ENCODE measurements around the gene ROBO1. TPM values are rescaled to one million over a fixed set of nuclear protein-coding genes. Genes with fewer than 3 reads are reported as not detected.

The ROBO1 gene
- total RNA-seq, 1 donor from 2014 or later, result 66.5 TPM

DNA sequence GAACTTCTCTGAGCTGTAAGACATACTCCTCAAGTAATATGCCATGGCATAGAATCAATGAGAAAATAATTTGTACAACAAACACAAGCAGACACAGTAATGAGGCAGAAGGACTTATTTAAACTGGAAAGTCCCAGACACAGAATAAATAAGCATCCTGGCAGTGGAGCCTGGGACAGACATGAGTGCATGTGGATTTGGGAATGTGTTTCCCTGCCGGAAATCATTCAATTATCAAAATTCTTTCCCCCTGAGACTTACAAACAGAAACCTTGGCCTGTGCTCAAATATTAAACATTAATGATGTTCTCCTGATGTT lies 520.1 kb downstream of the ROBO1 start:
- no peaks in the 10 kb centered on the region for H3K27me3 ChIP-seq
- TF ChIP-seq, protein P1, sequence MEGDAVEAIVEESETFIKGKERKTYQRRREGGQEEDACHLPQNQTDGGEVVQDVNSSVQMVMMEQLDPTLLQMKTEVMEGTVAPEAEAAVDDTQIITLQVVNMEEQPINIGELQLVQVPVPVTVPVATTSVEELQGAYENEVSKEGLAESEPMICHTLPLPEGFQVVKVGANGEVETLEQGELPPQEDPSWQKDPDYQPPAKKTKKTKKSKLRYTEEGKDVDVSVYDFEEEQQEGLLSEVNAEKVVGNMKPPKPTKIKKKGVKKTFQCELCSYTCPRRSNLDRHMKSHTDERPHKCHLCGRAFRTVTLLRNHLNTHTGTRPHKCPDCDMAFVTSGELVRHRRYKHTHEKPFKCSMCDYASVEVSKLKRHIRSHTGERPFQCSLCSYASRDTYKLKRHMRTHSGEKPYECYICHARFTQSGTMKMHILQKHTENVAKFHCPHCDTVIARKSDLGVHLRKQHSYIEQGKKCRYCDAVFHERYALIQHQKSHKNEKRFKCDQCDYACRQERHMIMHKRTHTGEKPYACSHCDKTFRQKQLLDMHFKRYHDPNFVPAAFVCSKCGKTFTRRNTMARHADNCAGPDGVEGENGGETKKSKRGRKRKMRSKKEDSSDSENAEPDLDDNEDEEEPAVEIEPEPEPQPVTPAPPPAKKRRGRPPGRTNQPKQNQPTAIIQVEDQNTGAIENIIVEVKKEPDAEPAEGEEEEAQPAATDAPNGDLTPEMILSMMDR (IDR thresholded peaks at IDR 0.05), result no peak
- TF ChIP-seq POLR2A (IDR thresholded peaks at IDR 0.05), result no peak
- no peak overlapping the region for H3K4me3 ChIP-seq
- H3K36me3 ChIP-seq, result no peaks in the 10 kb centered on the region
- no peaks in the 10 kb centered on the region for H3K9me3 ChIP-seq
- DNase-seq (ENCODE audit: extremely low spot score in 2 of 2), result no peak
- H3K4me1 ChIP-seq, result peaks cover 7% of the 10 kb centered on the region
- intact Hi-C loops (cut with DNase I), result loop anchor here (2.0 kb wide), 1 partner anchor 19 kb away; no protein-coding TSS in a partner anchor
- H3K27ac ChIP-seq, result no peak overlapping the region

DNA sequence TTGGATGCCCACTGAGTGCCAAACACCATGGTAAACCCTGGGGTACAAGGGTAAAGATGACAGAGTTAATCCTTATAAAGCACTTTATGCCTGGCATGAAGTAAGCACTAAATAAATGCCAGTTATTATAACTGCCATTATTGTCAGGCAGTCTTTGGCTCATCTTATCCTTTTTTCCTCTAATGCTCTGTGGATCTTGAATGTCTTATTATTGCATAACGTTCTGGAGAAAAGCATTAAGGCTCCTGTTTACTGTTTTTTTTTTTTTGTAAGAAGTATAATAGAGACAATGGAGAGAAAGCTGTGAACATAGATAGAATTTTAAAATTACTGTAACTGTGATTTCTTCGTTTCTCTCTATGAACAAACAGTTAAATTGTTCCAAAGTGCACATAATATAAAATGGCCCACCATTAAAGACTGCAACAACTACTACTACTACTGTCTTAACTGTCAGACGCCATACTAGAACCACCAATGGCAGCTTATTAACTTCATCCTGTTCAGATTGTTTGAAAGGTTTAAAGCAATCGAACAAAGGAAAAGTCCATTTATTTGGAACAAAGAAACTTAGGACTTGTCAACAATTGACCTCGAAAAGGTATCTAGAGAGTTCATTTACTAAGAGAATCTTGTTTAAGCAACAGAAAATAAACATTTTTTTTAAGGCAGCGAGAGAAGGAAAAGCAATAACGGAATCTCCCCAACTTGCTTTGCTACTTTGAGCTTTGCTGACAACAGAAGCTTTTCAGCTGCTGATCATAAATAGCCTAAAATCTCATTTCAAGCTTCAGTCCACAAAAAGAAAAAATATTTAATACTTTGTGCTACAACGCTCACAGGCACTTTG lies 520.7 kb downstream of the ROBO1 start:
- DNase-seq (ENCODE audit: extremely low spot score in 2 of 2), result no peak
- Histone ChIP-seq H3K27ac (no peak overlapping the region), H3K36me3 (no peaks in the 10 kb centered on the region), H3K4me1 (peaks cover 7% of the 10 kb centered on the region), H3K4me3 (no peak overlapping the region), H3K9me3 (no peaks in the 10 kb centered on the region), H3K27me3 (no peaks in the 10 kb centered on the region)
- TF ChIP-seq POLR2AphosphoS5 (IDR thresholded peaks at IDR 0.05; ENCODE audit: insufficient read depth in 1 of 2, low read depth in 1 of 2) (no peak), POLR2A (IDR thresholded peaks at IDR 0.05) (no peak)
- TF ChIP-seq, protein P1 (IDR thresholded peaks at IDR 0.05), result no peak
- intact Hi-C loops (cut with DNase I), result no loop called here

DNA sequence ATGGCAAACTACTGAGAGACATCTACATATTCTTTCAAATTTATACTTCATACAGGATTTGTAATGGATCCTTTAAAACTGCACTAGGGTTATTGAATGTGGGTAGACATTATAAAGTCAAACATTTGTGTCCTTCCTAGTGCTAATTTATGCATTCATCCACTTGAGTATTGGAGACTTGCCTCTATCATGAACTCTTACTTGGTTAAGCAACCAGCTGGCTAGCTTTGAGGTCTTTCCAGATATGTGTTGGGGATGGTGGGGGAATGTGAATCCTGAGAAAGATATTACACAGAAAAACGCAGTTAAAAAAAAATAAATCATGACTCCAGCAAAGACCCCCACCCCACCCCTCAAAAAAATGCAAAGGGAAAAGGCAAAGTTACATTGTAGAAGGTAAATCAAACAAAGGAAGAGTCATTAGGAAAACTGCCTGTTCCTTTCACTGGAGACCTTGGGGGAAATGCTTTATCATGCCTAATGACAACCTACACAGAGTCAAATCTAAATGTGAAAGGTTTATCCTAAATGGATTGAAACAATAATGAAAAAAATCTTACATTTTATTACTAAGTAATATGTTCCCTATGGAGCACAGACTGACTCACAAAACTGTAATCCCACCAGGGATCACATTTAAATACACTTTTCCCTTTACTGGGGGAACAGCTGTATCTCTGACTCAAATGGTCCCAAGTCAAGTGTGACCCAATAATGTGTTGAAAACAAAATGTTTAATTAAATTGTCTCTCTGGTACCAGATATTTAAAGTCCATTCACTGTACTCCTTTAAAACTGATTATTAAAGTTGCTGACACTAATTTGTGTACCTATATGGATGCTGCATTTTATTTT lies 522.3 kb downstream of the ROBO1 start:
- H3K36me3 ChIP-seq, result no peaks in the 10 kb centered on the region
- peaks cover 7% of the 10 kb centered on the region for H3K4me1 ChIP-seq
- no peak for DNase-seq (ENCODE audit: extremely low spot score in 2 of 2)
- no peak overlapping the region for H3K27ac ChIP-seq
- no peak overlapping the region for H3K4me3 ChIP-seq
- TF ChIP-seq POLR2AphosphoS5 (IDR thresholded peaks at IDR 0.05; ENCODE audit: insufficient read depth in 1 of 2, low read depth in 1 of 2), result no peak
- H3K9me3 ChIP-seq, result no peaks in the 10 kb centered on the region
- no peaks in the 10 kb centered on the region for H3K27me3 ChIP-seq
- intact Hi-C loops (cut with DNase I), result no loop called here

DNA sequence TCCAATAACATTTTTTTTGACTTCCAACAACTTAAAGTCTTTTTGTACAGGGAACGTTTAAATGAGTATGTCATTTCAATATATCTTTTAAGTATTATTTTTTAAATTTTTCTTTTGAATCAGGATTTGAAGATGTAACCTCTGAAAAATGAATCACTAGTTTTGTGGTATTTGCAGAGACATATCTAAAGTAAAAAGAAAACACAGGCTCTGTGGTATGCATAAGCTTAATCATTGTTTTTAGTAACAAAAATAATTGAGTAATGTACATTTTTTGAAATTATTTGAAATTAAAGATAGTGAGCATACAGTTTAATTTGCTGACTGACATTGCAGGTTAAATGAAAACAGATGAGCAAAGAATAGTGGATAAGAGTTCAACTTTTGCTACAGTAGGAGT lies 531.3 kb downstream of the ROBO1 start:
- no peak for DNase-seq (ENCODE audit: extremely low spot score in 2 of 2)

DNA sequence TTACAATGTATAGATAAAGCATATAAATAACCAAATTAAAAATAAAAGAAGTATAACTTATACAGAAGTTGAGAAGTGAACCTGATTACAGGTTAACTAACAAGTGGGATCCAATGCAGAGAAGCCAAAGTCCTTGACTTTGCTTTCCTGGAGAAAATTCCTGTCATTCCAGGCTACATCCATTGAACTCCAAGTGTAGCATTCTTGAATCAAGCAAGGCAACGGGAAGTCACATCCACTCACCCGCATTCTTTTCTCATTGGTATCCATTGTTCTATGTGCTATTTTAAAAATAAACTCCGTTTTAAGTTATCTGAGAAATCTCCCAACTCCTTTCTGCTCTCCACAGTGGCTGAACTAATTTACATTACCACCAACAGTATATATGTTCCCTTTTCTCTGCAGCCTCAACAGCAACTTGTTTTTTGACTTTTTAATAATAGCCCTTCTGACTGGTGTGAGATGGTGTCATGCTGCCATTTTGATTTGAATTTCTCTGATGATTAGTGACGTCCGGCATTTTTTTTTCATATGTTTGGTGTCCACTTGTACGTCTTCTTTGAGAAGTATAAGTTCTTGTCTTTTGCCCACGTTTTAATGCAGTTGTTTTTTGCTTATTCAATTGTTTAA lies 534.3 kb downstream of the ROBO1 start:
- no peak overlapping the region for H3K4me3 ChIP-seq
- TF ChIP-seq POLR2A (IDR thresholded peaks at IDR 0.05) (no peak), POLR2AphosphoS5 (IDR thresholded peaks at IDR 0.05; ENCODE audit: insufficient read depth in 1 of 2, low read depth in 1 of 2) (no peak)
- TF ChIP-seq, protein P1 (IDR thresholded peaks at IDR 0.05), result no peak
- H3K27ac ChIP-seq, result no peak overlapping the region
- no peaks in the 10 kb centered on the region for H3K36me3 ChIP-seq
- intact Hi-C loops (cut with DNase I), result no loop called here
- H3K4me1 ChIP-seq, result no peaks in the 10 kb centered on the region
- no peak for DNase-seq (ENCODE audit: extremely low spot score in 2 of 2)
- no peaks in the 10 kb centered on the region for H3K27me3 ChIP-seq
- H3K9me3 ChIP-seq, result no peaks in the 10 kb centered on the region

More for the DNA sequence above, 531.3 kb downstream of the ROBO1 start:
- Histone ChIP-seq H3K9me3 (no peaks in the 10 kb centered on the region), H3K4me3 (no peak overlapping the region), H3K4me1 (no peaks in the 10 kb centered on the region), H3K27me3 (no peaks in the 10 kb centered on the region), H3K36me3 (no peaks in the 10 kb centered on the region), H3K27ac (no peak overlapping the region)
- intact Hi-C loops (cut with DNase I), result no loop called here
- TF ChIP-seq, protein P1 (IDR thresholded peaks at IDR 0.05), result no peak
- TF ChIP-seq POLR2A (IDR thresholded peaks at IDR 0.05) (no peak), POLR2AphosphoS5 (IDR thresholded peaks at IDR 0.05; ENCODE audit: insufficient read depth in 1 of 2, low read depth in 1 of 2) (no peak)

All from vagina (tissue), 2 donors.